Chondrocyte (in vitro differentiated cells): ENCODE measurements around the gene ENSA. TPM values are rescaled to one million over a fixed set of nuclear protein-coding genes. Genes with fewer than 3 reads are reported as not detected.
"Not testable (repeated sequence)": the region's sequence is repeated elsewhere in the genome, so short reads cannot be mapped to it uniquely, and the experiment has no call there.

Experiments
- DNase-seq: peaks from one replicate; pipeline ENCODE4 v3.0.0; 2021; ENCODE audit warnings: mixed read lengths, low spot score
- H3K27ac Mint-ChIP-seq: one replicate; pipeline ENCODE4 v1.8.0; 2021; ENCODE audit warnings: mild to moderate bottlenecking, moderate library complexity, mixed read lengths; ENCODE audit not compliant: unreplicated experiment
- H3K27me3 Mint-ChIP-seq: 2 replicates; pipeline ENCODE4 v1.8.0; 2021; ENCODE audit warnings: low read depth, mixed read lengths
- H3K36me3 Mint-ChIP-seq: 2 replicates; pipeline ENCODE4 v1.8.0; 2021; ENCODE audit warnings: low read depth, mixed read lengths
- H3K4me1 Mint-ChIP-seq: 2 replicates; pipeline ENCODE4 v1.8.0; 2021; ENCODE audit warnings: low read depth, mild to moderate bottlenecking, mixed read lengths
- H3K4me3 Mint-ChIP-seq: one replicate; pipeline ENCODE4 v1.8.0; 2021; ENCODE audit warnings: mild to moderate bottlenecking, moderate library complexity, mixed read lengths; ENCODE audit not compliant: unreplicated experiment
- H3K9me3 Mint-ChIP-seq: 2 replicates; pipeline ENCODE4 v1.8.0; 2021; ENCODE audit warnings: low read depth, mixed read lengths
- total RNA-seq: library from RNA; stranded (reverse); gene quantifications from 3 replicates; pipeline ENCODE4 v1.2.1, GENCODE V29; 2021
- TF ChIP-seq, protein P1 (sequence below): fragments of 200-600 bp; sonication (generic); IDR thresholded peaks from 2 replicates; pipeline ENCODE4 v1.5.0; 2021; ENCODE audit warnings: antibody characterized with exemption, mild to moderate bottlenecking, moderate library complexity

Gene ENSA
- total RNA-seq, 1 donor from 2014 or later, result 85.7 TPM

DNA sequence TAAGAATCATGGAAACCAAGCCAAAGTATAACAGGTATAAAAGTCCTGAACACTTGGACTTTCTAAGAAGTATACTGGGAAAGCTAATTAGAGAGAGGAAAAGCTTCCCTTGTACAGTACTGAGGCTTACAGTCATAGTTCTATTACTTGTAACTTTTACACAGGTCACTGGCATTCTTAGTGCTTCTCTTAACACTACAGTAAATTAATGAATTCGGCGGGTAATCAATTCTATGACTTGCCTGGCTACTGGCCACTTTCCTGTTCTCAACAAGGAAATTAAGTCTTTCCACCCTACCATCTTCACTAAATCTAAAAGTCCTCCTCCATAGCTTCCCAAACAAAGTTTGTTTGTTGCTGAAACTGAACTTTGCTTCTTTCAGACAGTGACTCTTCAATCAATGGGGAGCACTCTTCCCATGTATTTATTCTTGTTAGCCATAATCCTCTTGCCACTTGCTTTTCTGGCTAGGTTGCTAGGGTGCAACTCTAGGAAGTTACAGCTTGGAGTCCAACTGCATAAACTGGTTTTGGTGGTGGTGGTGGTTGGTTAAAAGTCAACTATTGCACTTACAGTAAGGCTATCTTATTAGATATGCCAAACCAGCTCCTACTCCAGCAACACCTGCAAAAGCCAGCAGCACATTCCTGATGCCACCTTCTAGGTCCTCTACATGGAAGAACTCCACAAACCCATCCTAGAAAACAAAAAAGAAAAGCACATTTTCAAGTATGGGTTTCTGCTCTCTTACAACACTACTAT, 52.4 kb downstream of the ENSA start:
- Mint-ChIP-seq H3K27me3 (no peaks in the 10 kb centered on the region), H3K4me3 (peak overlapping the region; percentile 92), H3K9me3 (no peaks in the 10 kb centered on the region), H3K27ac (peak overlapping the region; percentile 97), H3K36me3 (peaks cover 59% of the 10 kb centered on the region), H3K4me1 (peaks cover 62% of the 10 kb centered on the region)
- TF ChIP-seq, protein P1, sequence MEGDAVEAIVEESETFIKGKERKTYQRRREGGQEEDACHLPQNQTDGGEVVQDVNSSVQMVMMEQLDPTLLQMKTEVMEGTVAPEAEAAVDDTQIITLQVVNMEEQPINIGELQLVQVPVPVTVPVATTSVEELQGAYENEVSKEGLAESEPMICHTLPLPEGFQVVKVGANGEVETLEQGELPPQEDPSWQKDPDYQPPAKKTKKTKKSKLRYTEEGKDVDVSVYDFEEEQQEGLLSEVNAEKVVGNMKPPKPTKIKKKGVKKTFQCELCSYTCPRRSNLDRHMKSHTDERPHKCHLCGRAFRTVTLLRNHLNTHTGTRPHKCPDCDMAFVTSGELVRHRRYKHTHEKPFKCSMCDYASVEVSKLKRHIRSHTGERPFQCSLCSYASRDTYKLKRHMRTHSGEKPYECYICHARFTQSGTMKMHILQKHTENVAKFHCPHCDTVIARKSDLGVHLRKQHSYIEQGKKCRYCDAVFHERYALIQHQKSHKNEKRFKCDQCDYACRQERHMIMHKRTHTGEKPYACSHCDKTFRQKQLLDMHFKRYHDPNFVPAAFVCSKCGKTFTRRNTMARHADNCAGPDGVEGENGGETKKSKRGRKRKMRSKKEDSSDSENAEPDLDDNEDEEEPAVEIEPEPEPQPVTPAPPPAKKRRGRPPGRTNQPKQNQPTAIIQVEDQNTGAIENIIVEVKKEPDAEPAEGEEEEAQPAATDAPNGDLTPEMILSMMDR, result no peak
- DNase-seq, result no peak

DNA sequence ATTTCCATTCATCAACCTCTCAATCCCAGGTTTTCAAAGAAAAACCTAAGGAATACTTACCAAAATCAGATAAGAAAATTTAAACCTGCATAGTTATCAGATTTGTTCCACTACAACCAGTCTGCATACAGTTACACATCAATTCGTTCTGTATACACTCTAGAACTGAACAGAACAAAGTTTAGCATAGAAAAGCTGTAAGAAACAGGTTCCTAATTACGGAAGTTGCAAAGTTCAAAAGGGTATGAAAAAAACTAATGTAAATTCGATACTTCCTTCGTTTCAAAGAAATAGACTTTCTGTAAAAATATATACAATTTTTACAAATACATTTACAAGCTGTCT, 53.1 kb downstream of the ENSA start:
- TF ChIP-seq, protein P1, result no peak
- no peak for DNase-seq
- Mint-ChIP-seq H3K4me1 (peaks cover 68% of the 10 kb centered on the region), H3K27me3 (no peaks in the 10 kb centered on the region), H3K27ac (peak overlapping the region; percentile 97), H3K36me3 (peaks cover 60% of the 10 kb centered on the region), H3K9me3 (no peaks in the 10 kb centered on the region), H3K4me3 (peak overlapping the region; percentile 92)

DNA sequence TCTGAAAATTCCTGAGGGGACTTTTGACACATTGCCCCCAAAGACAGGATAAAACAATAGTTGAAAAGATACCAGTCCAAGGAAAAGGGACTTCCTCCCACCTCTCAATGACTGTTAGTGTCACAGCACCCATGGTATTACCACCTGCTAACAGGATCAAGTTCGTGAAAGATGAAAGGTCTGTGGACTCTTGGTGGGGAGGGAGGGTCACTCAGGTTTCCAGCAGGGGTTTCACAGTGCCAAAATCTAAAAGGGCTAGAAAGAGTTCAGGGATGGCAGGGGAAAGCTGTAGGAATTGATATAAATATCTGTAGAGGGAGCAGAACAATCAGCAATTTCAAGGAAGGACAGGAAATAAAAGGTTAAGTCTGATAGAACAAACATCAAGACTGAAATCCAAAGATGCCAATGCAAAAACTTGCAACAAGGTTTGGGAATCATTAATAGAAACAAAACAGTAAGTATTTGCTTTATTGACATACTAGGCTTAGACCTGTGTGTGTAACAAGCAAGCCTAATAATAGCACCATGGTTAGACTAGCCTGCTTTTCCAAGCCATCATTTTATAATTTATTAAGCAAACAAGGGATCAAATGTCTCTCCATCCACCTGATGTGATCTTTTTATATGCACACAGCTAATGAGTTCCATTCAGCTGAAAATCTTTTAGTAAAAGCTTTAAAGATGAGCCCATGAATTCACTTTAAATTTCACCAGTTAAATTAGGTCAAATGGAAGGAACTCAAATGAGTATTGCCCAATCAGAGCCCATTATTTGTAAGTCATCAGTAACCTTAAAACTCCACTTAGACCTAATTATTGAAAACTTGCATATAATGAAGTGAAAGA, 53.7 kb downstream of the ENSA start:
- peak overlapping the region; percentile 97 for H3K27ac Mint-ChIP-seq
- DNase-seq, result no peak
- TF ChIP-seq, protein P1, result no peak
- peaks cover 70% of the 10 kb centered on the region for H3K4me1 Mint-ChIP-seq
- H3K4me3 Mint-ChIP-seq, result peak overlapping the region; percentile 92
- H3K36me3 Mint-ChIP-seq, result peaks cover 60% of the 10 kb centered on the region
- H3K9me3 Mint-ChIP-seq, result no peaks in the 10 kb centered on the region
- H3K27me3 Mint-ChIP-seq, result no peaks in the 10 kb centered on the region

DNA sequence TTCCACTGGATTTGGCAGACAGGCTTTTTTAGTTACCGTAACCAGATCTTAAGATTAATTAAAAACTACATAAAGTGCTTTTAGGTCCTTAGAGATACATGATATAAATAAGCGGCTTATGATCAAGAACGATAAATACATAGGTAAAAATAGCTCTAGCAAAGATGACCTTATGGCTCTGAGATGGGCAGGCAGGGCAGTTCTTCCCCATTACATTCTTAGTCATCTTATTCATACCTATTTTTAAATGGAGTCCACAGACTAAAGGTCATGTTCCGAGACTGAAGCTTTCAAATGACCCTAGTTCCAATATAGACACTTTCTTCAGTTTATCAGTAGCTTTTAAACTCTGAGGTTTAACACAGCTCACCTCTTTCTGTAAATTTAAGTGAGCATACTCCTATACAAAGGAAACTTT, 54.3 kb downstream of the ENSA start:
- Mint-ChIP-seq H3K27me3 (no peaks in the 10 kb centered on the region), H3K36me3 (peaks cover 61% of the 10 kb centered on the region), H3K27ac (peak overlapping the region; percentile 97), H3K4me1 (peaks cover 70% of the 10 kb centered on the region), H3K4me3 (peak overlapping the region; percentile 92), H3K9me3 (no peaks in the 10 kb centered on the region)
- TF ChIP-seq, protein P1, result no peak
- DNase-seq, result no peak

DNA sequence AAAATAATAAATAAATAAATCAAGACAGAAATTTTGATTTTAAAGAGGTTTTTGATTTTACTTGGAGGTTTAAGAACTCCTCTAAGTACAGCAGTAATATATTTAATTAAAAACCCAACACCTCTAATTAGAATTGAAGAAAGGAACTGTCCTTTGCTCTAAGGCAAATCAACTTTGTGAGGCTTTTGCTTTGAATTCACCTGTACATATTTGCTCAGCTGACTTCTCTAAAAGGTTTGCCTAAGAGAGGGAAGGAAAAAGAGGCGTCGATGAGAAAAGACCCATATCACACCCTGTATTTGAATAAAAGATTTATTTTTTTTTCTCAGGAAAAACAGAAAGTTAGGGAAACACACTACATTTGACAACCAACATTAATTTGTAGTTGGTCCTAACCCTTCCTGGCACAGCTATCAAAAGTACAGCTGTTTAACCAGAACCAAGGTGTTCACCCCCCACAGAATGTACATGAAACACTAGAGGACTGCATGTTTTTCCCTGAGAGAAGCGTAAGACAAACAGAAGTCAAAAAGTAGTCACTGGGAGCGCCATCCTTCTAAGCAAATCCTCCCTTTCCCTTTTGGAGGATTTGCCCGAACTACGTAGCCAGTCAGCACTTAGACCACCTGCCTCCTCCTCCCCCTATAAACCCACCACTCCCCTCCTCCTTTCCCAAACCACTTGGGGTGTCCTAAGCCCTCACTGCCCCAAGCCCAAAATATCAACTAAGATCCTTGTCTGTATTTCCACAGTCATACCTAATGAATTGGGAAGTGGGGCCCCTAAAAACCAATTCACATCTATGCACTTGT, 54.9 kb downstream of the ENSA start:
- TF ChIP-seq, protein P1, result no peak
- Mint-ChIP-seq H3K36me3 (peaks cover 63% of the 10 kb centered on the region), H3K4me3 (peak overlapping the region; percentile 92), H3K9me3 (no peaks in the 10 kb centered on the region), H3K27ac (peak overlapping the region; percentile 97), H3K27me3 (no peaks in the 10 kb centered on the region), H3K4me1 (peaks cover 73% of the 10 kb centered on the region)
- DNase-seq, result no peak

DNA sequence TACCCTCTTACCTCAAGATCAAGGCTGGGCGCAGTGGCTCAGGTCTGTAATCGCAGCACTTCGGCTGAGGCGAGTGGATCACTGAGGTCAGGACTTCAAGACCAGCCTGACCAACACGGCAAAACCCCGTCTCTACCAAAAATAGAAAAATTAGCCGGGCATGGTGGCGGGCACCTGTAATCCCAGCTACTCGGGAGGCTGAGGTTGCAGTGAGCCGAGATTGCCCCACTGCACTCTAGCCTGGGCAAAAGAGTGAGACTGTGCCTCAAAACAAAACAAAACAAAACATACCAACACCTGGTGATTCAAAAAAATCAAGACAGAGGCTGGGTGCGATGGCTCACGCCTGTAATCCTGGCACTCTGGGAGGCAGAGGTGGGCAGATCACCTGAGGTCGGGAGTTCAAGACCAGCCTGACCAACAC, 55.8 kb downstream of the ENSA start:
- H3K9me3 Mint-ChIP-seq, DNase-seq, H3K27me3 Mint-ChIP-seq: not testable (repeated sequence)
- H3K4me3 Mint-ChIP-seq, result peak overlapping the region; percentile 92
- H3K36me3 Mint-ChIP-seq, result peaks cover 58% of the 10 kb centered on the region
- H3K27ac Mint-ChIP-seq, result peak overlapping the region; percentile 97
- H3K4me1 Mint-ChIP-seq, result peaks cover 81% of the 10 kb centered on the region
